IPS-20b (cell line): ENCODE measurements around the gene FBXO45.
A peak's percentile ranks its signal among the peaks of the same experiment; 100 is the strongest.
"Not testable (repeated sequence)": the region's sequence is repeated elsewhere in the genome, so short reads cannot be mapped to it uniquely, and the experiment has no call there.

Experiments
- H3K27ac ChIP-seq: one replicate; pipeline ENCODE4 v1.5.1; 2013; ENCODE audit warnings: low read length
- H3K27me3 ChIP-seq: 2 replicates; pipeline ENCODE4 v1.6.1; 2013; ENCODE audit warnings: mild to moderate bottlenecking, low read length, inconsistent platforms; ENCODE audit not compliant: insufficient read depth
- H3K36me3 ChIP-seq: 2 replicates; pipeline ENCODE4 v1.6.1; 2013; ENCODE audit warnings: low read depth, mild to moderate bottlenecking, inconsistent platforms, low read length, moderate library complexity; ENCODE audit not compliant: insufficient read depth
- H3K4me1 ChIP-seq: 2 replicates; pipeline ENCODE4 v1.6.1; 2013; ENCODE audit warnings: mild to moderate bottlenecking, control low read depth, inconsistent platforms, low read length, moderate library complexity; ENCODE audit not compliant: insufficient read depth
- H3K4me3 ChIP-seq: 2 replicates; pipeline ENCODE4 v1.5.1; 2013; ENCODE audit warnings: mild to moderate bottlenecking, low read length, inconsistent platforms
- H3K9ac ChIP-seq: 2 replicates; pipeline ENCODE4 v1.6.1; 2013; ENCODE audit warnings: low read depth, mild to moderate bottlenecking, inconsistent platforms, low read length, moderate library complexity
- H3K9me3 ChIP-seq: 2 replicates; pipeline ENCODE4 v1.6.1; 2013; ENCODE audit warnings: mild to moderate bottlenecking, low read depth, low read length, inconsistent platforms; ENCODE audit not compliant: insufficient read depth

FBXO45 gene

GRCh38 chr3:196568246-196569002 lies at the start of gene FBXO45, which contains the start of gene WDR53:
Gene FBXO45 (plus strand): TSS chr3:196568660. CDS start chr3:196568985, 325 bp downstream.
Gene WDR53 (minus strand): TSS chr3:196568554. CDS start chr3:196561475, 7,079 bp downstream.
- Histone ChIP-seq H3K4me3 (peak within 1 kb of the TSS; percentile 98), H3K27me3 (no peaks in the 10 kb centered on the region), H3K4me1 (no peaks in the 10 kb centered on the region), H3K9me3 (no peaks in the 10 kb centered on the region), H3K27ac (peak within 1 kb of the TSS; percentile 57), H3K9ac (peak within 1 kb of the TSS; percentile 97), H3K36me3 (no peaks in the 10 kb centered on the region)

GRCh38 chr3:196518966-196519717 lies 49.3 kb upstream of the FBXO45 start:
- H3K9ac ChIP-seq: no peak overlapping the region
- H3K27ac ChIP-seq: no peak overlapping the region
- H3K36me3 ChIP-seq: no peaks in the 10 kb centered on the region
- no peak overlapping the region for H3K4me3 ChIP-seq
- no peaks in the 10 kb centered on the region for H3K27me3 ChIP-seq
- no peaks in the 10 kb centered on the region; the same call in 1 of the 2 replicates for H3K4me1 ChIP-seq
- H3K9me3 ChIP-seq: peaks cover 49% of the 10 kb centered on the region

- Histone ChIP-seq H3K4me3 (no peak overlapping the region), H3K4me1 (no peaks in the 10 kb centered on the region; the same call in 1 of the 2 replicates), H3K9me3 (peaks cover 49% of the 10 kb centered on the region), H3K27me3 (no peaks in the 10 kb centered on the region), H3K36me3 (no peaks in the 10 kb centered on the region), H3K27ac (no peak overlapping the region), H3K9ac (no peak overlapping the region)
Observed at GRCh38 chr3:196519718-196520082, 48.8 kb upstream of the FBXO45 start.

GRCh38 chr3:196521291-196521690 lies 47.2 kb upstream of the FBXO45 start:
- not testable (repeated sequence) for H3K4me3 ChIP-seq, H3K36me3 ChIP-seq, H3K4me1 ChIP-seq, H3K9ac ChIP-seq, H3K27ac ChIP-seq, H3K27me3 ChIP-seq
- H3K9me3 ChIP-seq: peaks cover 47% of the 10 kb centered on the region

- no peaks in the 10 kb centered on the region; the same call in 1 of the 2 replicates for H3K27me3 ChIP-seq
- no peaks in the 10 kb centered on the region for H3K36me3 ChIP-seq
- no peak overlapping the region for H3K27ac ChIP-seq
- no peaks in the 10 kb centered on the region for H3K4me1 ChIP-seq
- no peak overlapping the region for H3K4me3 ChIP-seq
- H3K9me3 ChIP-seq: peaks cover 33% of the 10 kb centered on the region
- H3K9ac ChIP-seq: no peak overlapping the region
Observed at GRCh38 chr3:196523841-196524240, 44.6 kb upstream of the FBXO45 start.

- Histone ChIP-seq H3K27ac (no peak overlapping the region), H3K36me3 (no peaks in the 10 kb centered on the region), H3K4me3 (no peak overlapping the region), H3K27me3 (no peaks in the 10 kb centered on the region; the same call in 1 of the 2 replicates), H3K4me1 (no peaks in the 10 kb centered on the region), H3K9me3 (peaks cover 26% of the 10 kb centered on the region), H3K9ac (no peak overlapping the region)
Observed at GRCh38 chr3:196524527-196524926, 43.9 kb upstream of the FBXO45 start.

- Histone ChIP-seq H3K27me3 (no peaks in the 10 kb centered on the region; the same call in 1 of the 2 replicates), H3K27ac (no peak overlapping the region), H3K9me3 (peaks cover 20% of the 10 kb centered on the region; the same call in 1 of the 2 replicates)
Observed at GRCh38 chr3:196525141-196525540, 43.3 kb upstream of the FBXO45 start.

GRCh38 chr3:196528639-196529233 lies 39.7 kb upstream of the FBXO45 start:
- H3K27ac ChIP-seq: no peak overlapping the region
- H3K4me3 ChIP-seq: peak overlapping the region; percentile 71
- H3K4me1 ChIP-seq: peaks cover 2% of the 10 kb centered on the region; the same call in 1 of the 2 replicates
- H3K27me3 ChIP-seq: no peaks in the 10 kb centered on the region; the same call in 1 of the 2 replicates
- H3K36me3 ChIP-seq: no peaks in the 10 kb centered on the region
- peak overlapping the region; percentile 67; the same call in 1 of the 2 replicates for H3K9ac ChIP-seq
- peaks cover 6% of the 10 kb centered on the region for H3K9me3 ChIP-seq

More at GRCh38 chr3:196525141-196525540, 43.3 kb upstream of the FBXO45 start:
- no peaks in the 10 kb centered on the region for H3K4me1 ChIP-seq
- no peak overlapping the region for H3K9ac ChIP-seq
- no peak overlapping the region for H3K4me3 ChIP-seq
- no peaks in the 10 kb centered on the region for H3K36me3 ChIP-seq

- H3K4me1 ChIP-seq: peaks cover 2% of the 10 kb centered on the region; the same call in 1 of the 2 replicates
- H3K27me3 ChIP-seq: no peaks in the 10 kb centered on the region; the same call in 1 of the 2 replicates
- no peak overlapping the region for H3K27ac ChIP-seq
- peaks cover 6% of the 10 kb centered on the region for H3K9me3 ChIP-seq
- no peak overlapping the region for H3K4me3 ChIP-seq
- no peak overlapping the region for H3K9ac ChIP-seq
- no peaks in the 10 kb centered on the region for H3K36me3 ChIP-seq
Observed at GRCh38 chr3:196531418-196531817, 37.0 kb upstream of the FBXO45 start.

- no peaks in the 10 kb centered on the region for H3K36me3 ChIP-seq
Observed at GRCh38 chr3:196533260-196533681, 35.2 kb upstream of the FBXO45 start.

GRCh38 chr3:196537319-196537984 lies 31.0 kb upstream of the FBXO45 start:
- Histone ChIP-seq H3K27ac (no peak overlapping the region), H3K4me3 (no peak overlapping the region)

More at GRCh38 chr3:196533260-196533681, 35.2 kb upstream of the FBXO45 start:
- Histone ChIP-seq H3K27ac (no peak overlapping the region), H3K27me3 (no peaks in the 10 kb centered on the region; the same call in 1 of the 2 replicates), H3K4me3 (peak overlapping the region; percentile 40; the same call in 1 of the 2 replicates), H3K9me3 (peaks cover 6% of the 10 kb centered on the region), H3K9ac (no peak overlapping the region), H3K4me1 (peaks cover 2% of the 10 kb centered on the region; the same call in 1 of the 2 replicates)

More at GRCh38 chr3:196537319-196537984, 31.0 kb upstream of the FBXO45 start:
- Histone ChIP-seq H3K36me3 (no peaks in the 10 kb centered on the region), H3K27me3 (no peaks in the 10 kb centered on the region), H3K9me3 (no peaks in the 10 kb centered on the region), H3K9ac (no peak overlapping the region), H3K4me1 (peaks cover 2% of the 10 kb centered on the region; the same call in 1 of the 2 replicates)
